ENCODE measurements around the gene CDH19.

CDH19 gene

GRCh38 chr18:66571845-66572244 is 32.0 kb downstream of the CDH19 start:
- DNase-seq (ENCODE audit: low read depth in 2 of 3, low spot score in 2 of 3): no peak

- no peak for DNase-seq (ENCODE audit: low read depth in 2 of 3, low spot score in 2 of 3)
These were observed 37.3 kb downstream of the CDH19 start for GRCh38 chr18:66566616-66567015.

DNA sequence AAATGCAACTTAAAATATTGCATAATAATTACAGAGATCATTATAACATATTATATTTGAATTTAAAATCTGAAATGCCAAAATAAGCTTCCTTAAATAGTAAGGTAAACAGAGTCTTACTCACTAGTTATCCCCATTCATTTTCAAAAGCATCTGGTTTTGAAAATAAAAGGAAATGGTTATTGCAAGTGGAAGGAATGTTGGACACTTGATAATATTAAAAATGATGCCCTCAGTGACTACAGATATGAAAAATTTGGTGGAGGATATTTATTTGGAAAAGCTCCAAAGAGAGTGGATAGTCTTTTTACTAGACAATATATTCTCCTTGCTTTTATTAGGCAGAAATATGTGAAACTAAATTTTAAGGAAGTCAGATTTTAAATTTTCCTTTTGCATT is 39.7 kb downstream of the CDH19 start:
- no peak for DNase-seq (ENCODE audit: low read depth in 2 of 3, low spot score in 2 of 3)

DNA sequence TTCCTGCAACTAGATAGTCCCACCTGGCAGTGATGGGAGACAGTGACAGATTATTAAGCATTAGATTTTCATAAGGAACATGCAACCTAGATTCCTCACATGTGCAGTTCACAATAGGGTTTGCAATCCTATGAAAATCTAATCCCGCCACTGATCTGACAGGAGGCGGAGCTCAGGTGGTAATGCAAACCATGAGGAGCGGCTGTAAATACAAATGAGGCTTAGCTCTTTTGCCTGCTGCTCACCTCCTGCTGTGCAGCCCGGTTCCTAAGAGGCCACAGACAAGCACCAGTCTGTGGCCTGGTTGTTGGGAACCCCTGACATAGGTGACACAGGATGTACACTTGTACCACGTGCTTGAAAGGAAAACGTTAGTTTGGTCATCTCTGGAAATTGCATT is 41.6 kb downstream of the CDH19 start:
- no peak for DNase-seq (ENCODE audit: low read depth in 2 of 3, low spot score in 2 of 3)

DNA sequence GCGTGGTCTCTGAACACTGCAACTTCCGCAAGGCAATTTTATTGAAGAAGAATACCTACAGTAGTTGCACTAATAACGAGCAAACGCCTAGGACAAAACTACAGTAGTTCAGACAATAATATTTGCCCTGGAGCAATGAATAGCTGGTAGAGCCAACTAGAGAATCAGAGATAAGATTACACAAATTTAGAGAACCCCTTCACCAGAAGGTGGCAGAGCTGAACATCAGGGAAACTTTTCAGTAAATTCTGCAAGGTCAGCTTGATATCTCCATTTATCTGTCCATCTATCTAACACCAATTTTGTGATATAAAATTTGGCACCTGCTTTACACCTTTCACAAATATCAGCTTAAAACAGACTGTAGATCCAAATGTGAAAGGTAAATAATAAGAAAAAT is 43.8 kb downstream of the CDH19 start:
- DNase-seq (ENCODE audit: low read depth in 2 of 3, low spot score in 2 of 3): no peak

DNA sequence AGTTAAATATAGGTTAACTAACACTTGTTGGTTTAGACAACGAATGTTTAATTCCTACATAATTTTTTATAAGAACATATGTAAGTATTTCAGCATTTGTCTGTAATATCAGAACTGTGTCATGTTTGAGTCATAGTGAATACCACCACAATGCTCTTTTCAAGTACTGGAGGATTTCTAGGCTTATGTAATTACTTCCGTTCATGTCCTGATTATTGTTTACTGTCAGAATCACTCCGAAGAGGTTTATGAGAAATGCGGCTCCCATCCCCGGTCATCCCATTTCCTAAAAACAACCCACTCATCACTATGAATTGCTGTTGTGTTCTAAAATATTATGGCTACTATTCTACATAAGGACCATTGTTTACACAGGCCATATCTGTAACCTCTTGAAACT is 45.1 kb downstream of the CDH19 start:
- DNase-seq (ENCODE audit: low read depth in 2 of 3, low spot score in 2 of 3): no peak

DNA sequence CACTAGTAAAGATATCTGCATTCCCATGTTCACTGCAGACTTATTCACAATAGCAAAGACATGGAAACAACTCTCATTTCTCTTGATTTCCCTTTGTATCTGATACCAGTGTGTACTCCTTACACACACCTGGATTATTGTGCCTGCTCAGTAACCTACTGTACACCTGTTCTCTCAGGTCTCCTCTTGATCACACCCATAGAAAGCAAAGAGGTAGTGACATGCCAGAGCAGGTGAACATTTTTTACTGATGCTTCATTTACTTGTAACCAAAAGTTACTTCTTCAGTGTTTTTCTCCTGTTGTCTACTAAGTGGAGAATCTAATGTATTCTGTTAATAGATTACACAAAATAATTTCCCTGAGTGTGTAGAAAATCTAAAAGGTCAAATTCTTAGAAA is 46.8 kb downstream of the CDH19 start:
- DNase-seq (ENCODE audit: low read depth in 2 of 3, low spot score in 2 of 3): no peak

DNA sequence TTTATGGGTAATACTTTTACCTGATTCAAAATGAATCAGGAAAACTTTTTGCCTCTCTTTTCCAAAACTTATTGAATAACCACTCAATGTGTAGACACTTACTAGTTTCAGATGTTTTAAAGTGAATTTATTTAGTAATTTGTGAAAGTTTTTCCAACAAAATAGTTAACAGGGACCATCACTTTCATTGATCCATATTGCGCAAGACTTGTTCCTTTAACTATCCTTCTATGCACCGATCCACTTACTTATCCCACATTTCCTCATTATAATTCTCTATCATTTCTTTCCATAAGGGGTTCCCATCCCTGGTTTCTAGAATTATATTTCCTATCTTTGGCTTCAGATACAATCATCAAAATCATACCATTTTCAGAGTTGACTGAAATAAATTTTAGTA is 48.3 kb downstream of the CDH19 start:
- DNase-seq (ENCODE audit: low read depth in 2 of 3, low spot score in 2 of 3): no peak

DNA sequence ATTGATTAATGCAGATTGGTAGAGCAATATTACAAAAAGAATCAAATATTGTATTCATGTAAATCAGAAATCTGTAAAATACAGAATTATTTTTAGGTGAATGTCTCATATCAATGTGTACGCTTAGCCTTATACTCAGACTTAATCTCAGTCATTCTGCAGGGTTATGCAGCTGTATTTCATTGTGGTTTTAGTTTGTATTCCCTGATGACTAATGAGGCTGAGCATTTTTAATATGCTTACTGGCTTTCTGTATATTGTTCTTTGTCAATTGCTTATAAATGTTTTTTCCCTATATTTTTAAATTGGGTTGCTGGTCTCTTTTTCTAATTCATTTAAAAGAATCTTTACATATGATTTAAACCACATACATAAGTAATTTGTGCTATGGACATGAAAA is 50.1 kb downstream of the CDH19 start:
- DNase-seq (ENCODE audit: low read depth in 2 of 3, low spot score in 2 of 3): no peak

- DNase-seq (ENCODE audit: low read depth in 2 of 3, low spot score in 2 of 3): no peak
These were observed 53.5 kb downstream of the CDH19 start for GRCh38 chr18:66550366-66550765.

GRCh38 chr18:66548747-66549146 is 55.1 kb downstream of the CDH19 start:
- DNase-seq (ENCODE audit: low read depth in 2 of 3, low spot score in 2 of 3): no peak

DNA sequence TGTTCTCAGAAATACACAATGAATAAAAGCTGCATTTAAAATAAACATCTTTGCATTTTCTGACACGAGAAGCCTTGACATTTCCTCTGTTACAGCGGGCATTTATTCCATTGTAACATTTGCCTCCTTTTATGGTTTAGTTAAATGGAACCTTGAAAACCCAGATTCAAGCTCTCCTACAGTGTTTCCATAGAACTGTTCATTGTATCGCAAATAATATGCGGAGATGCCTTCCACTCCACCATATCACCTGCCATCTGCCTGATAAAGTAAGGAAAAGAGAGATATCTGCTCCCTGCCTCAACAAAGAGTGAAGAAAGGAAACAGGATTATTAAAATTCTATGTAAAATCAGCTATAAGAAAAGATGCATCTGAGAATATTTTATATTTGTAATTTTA is 69.8 kb downstream of the CDH19 start:
- DNase-seq (ENCODE audit: low read depth in 2 of 3, low spot score in 2 of 3): no peak

DNA sequence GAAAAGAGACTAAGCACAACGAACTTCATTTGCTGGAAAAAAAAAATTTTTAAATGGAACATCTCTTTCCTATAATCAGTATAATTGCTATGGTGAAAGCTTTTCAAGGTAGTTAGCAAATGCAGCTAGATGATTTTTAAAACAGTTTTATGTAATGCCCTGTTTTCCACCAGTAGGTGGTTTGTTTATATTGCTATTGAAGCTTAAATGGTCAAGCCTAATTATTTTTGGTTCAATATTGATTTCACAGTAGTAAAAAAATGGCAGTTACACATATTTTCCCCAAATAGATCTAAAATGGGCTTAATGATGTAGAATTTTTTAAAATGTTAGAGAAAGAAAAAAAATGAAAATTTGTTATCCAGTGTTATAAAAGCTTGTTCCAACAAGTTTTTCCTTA is 70.2 kb downstream of the CDH19 start:
- no peak for DNase-seq (ENCODE audit: low read depth in 2 of 3, low spot score in 2 of 3)

DNA sequence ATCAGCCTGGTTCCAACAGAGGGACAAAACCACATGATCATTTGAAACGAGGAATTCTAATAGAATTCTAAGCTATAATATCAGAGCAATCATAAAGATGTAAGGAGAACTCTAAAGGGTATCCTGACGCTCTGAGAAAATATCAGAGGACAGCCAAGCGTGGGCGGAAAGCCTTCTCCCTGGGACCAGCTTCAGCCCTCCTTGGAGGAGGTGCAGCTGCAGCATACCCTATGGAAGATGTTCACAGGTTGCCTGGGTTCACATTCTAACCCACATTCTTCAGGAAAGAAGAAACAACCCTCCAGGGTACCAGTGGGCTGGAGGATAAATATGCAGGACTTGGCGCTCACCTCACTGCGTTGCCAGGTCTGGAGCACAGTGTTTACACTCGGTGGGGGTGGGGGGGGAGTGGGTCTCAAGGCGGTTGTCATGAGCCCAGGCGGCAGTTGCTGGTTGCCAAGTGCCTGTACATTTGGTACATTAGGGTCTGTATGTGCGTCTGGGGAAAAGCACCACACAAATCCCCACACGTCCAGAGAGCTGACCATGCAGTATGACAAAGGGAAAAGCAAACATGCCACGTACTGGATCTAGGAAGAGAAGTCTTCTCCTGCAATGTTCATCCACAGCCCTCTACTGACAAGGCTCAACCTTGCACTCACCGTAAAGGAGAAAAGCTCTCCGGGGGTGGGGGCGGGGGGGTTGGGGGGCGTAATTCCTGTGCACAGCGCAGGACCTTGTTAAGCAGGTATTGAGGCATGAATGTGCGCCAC is 80.5 kb downstream of the CDH19 start:
- no peak for DNase-seq (ENCODE audit: low read depth in 2 of 3, low spot score in 2 of 3)

- DNase-seq (ENCODE audit: low read depth in 2 of 3, low spot score in 2 of 3): no peak
These were observed 89.9 kb downstream of the CDH19 start for GRCh38 chr18:66513996-66514395.

DNA sequence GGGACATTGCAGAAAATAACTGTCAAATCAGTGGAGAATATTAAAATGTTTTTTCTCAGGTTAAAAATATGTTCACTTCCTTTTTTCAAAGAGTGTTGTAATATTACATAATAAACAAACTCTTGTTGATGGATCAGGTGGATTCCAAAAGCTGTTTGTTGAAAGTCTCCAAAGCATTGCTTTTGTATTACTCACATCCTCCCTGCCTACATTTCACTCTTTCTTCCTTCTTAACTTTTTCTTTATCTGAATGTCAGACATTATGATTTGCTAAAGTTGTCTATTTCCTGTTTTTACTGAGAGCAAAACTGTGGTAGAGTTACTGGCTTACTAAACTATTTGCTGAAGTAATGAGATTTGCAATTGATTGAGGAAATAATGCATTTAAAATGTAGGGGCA is 92.1 kb downstream of the CDH19 start:
- DNase-seq (ENCODE audit: low read depth in 2 of 3, low spot score in 2 of 3): no peak

DNA sequence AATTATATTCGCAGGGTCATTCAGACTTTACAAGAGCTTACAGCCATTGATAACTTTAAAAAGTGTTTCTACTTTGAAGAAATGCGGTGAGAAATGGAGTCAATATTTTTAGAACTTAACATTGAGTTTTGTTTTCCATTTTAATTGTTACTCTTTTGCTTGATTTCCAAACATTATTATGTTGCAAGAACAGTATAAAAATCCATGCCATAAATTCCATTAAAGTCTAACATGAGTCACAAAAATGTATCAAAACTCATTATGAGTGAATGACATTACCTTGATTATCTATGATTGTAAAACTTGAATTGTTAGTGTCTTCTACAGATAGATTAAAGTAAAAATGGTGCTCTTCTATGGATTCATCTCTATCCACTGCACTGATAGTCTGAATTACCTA is 92.6 kb downstream of the CDH19 start:
- no peak for DNase-seq (ENCODE audit: low read depth in 2 of 3, low spot score in 2 of 3)

GRCh38 chr18:66510357-66511045 is 93.4 kb downstream of the CDH19 start:
- DNase-seq (ENCODE audit: low read depth in 2 of 3, low spot score in 2 of 3): no peak

DNA sequence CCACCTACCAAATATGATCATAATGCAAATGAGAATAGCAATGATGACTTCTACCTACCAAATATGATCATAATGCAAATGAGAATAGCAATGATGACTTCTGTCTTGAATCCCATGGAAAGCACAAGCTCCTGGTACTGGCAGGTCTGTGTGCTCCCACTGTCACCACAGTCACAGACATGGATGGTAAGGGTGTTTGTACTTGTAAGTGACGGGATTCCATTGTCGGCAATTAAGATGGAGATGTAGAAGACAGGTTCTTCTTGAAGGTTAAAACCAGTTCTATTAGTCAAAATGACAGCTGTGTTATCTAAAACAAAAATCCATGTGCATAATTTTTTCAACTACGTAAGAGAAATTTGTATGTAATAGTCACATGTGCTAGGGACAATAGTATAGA is 95.0 kb downstream of the CDH19 start:
- no peak for DNase-seq (ENCODE audit: low read depth in 2 of 3, low spot score in 2 of 3)

- DNase-seq (ENCODE audit: low read depth in 2 of 3, low spot score in 2 of 3): no peak
These were observed 97.7 kb downstream of the CDH19 start for GRCh38 chr18:66506178-66506577.

- DNase-seq (ENCODE audit: low read depth in 2 of 3, low spot score in 2 of 3): no peak
These were observed 106.5 kb downstream of the CDH19 start for GRCh38 chr18:66497351-66497750.

DNA sequence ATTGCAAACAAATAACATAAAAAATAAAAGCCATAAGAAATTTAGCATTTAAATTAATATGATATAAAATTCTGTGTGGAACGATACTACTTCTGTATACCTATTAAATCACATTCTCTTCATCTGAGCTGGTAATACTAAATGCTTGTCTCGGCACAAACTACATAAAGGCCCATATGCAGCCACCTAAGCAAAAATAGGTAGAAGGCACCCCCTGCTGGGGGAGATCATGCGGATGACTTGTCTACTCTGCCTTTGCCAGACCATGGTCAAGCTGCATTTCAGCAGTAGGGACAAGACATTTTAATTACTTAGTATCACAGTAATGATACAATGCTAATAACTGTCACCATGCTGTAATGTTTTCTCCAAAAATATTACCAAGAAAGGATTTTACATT is 108.0 kb downstream of the CDH19 start:
- no peak for DNase-seq (ENCODE audit: low read depth in 2 of 3, low spot score in 2 of 3)

DNA sequence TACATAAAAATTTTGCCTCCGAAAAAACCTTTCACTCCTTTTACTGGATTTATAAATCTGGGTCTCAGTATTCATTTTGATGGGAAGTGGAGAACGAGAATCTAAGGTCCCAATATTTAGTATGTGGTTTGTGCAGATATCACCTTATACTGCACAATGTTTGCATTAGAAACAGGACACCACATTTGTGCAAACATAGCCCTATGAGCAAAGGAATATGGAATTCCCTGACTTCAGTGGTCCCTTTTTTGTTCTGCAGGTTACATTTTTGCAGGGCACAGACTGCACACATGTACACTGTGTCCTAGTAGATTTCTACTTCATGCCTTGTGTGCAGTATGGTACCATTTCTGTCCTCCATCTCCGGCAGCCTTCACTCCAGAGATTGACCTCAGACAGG is 130.0 kb downstream of the CDH19 start:
- no peak for DNase-seq (ENCODE audit: low read depth in 2 of 3, low spot score in 2 of 3)
